H1 (cell line): ENCODE measurements around the gene ARL6IP4. TPM values are rescaled to one million over a fixed set of nuclear protein-coding genes. Genes with fewer than 3 reads are reported as not detected.

Experiments
- GABPA ChIP-seq: IDR thresholded peaks from 2 replicates; pipeline ENCODE4 v1.6.1; 2011; ENCODE audit warnings: mild to moderate bottlenecking, low read length, moderate library complexity, borderline replicate concordance; ENCODE audit not compliant: insufficient read depth
- RBBP5 ChIP-seq: IDR thresholded peaks from 2 replicates; pipeline ENCODE4 v1.7.1; 2012; ENCODE audit warnings: low read depth, mild to moderate bottlenecking, inconsistent platforms, low read length, moderate library complexity, borderline replicate concordance
- polyA plus RNA-seq, 7 experiments: library from polyadenylated mRNA; depleted of rRNA in 3 of 7; stranded (reverse) in 5 of 7; unstranded in 2 of 7; fragments of >200 nt in 5 of 7; fragments of 200-250 nt in 2 of 7; gene quantifications; 1 replicate in 5 of 7; 2 replicates in 1 of 7; 4 replicates in 1 of 7; pipeline versions ENCODE4 v1.2.1 to v1.2.3, GENCODE V29; 2011 to 2013; ENCODE audit warnings: missing spikeins in 2 of 7, mixed read lengths in 2 of 7
- total RNA-seq: library from RNA; stranded (reverse); fragmentation: NEBNext Ultra II Directional; extraction: Animal tissue kit (Norgen Biotek cat#: 25700); gene quantifications from 2 replicates; pipeline ENCODE4 v1.2.1, GENCODE V29; 2021

Gene ARL6IP4
- total and polyA plus RNA-seq, 2 of the 8 experiments (the other 6 are each of a cell fraction or from before 2014, with no cell fraction given): 76.4 to 109 TPM

DNA sequence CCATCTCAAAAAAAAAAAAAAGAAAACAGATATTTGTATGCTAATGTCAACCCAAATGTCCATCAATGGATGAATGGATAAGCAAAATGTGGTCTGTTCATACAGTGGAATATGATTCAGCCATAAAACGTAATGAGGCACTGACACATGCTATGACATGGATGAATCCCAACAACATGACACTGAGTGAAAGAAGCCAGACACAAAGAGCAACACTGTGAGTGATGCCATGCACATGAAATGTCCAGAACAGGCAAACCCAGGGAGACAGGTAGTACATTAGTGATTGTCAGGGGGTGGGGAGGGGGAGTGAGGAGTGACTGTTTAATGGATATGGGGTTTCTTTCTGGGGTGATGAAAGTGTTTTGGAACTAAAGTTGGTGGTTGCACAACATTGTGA lies 50.2 kb downstream of the ARL6IP4 start (continued):
- no peak for TF ChIP-seq GABPA
- TF ChIP-seq RBBP5: no peak
